Keratinocyte (primary cell): ENCODE results near the gene UBL5. TPM values are rescaled to one million over a fixed set of nuclear protein-coding genes. Genes with fewer than 3 reads are reported as not detected.
"Not testable (repeated sequence)": the region's sequence is repeated elsewhere in the genome, so short reads cannot be mapped to it uniquely, and the experiment has no call there.

Experiments
- DNase-seq: peaks from one replicate; pipeline ENCODE4 v3.0.0-alpha.2; 2011; ENCODE audit warnings: low read depth, missing footprints, low spot score
- FAIRE-seq: peaks from 2 replicates; lab custom pipeline; 2011; peaks lifted over from hg19 to GRCh38; lab: Jason Lieb, UNC
- H2AFZ ChIP-seq: 2 replicates; pipeline ENCODE4 v1.6.0; 2012; ENCODE audit warnings: low read length, control low read depth, inconsistent platforms; ENCODE audit not compliant: control insufficient read depth
- H3K27ac ChIP-seq: 2 replicates; pipeline ENCODE4 v1.5.1; 2011; ENCODE audit warnings: low read length; ENCODE audit not compliant: control insufficient read depth, insufficient read depth
- H3K27me3 ChIP-seq: 3 replicates; pipeline ENCODE4 v1.6.0; 2011; ENCODE audit warnings: low read length; ENCODE audit not compliant: control insufficient read depth, insufficient read depth; ENCODE audit errors: extremely low read depth
- H3K36me3 ChIP-seq, 2 experiments: 2 replicates in 1 of 2; 3 replicates in 1 of 2; pipeline ENCODE4 v1.5.1; 2011; ENCODE audit warnings: low read length in 2 of 2, mild to moderate bottlenecking in 1 of 2; ENCODE audit not compliant: control insufficient read depth in 2 of 2, insufficient read depth in 2 of 2; ENCODE audit errors: extremely low read depth in 1 of 2
- H3K4me1 ChIP-seq: 3 replicates; pipeline ENCODE4 v1.5.1; 2011; ENCODE audit warnings: low read length; ENCODE audit not compliant: control insufficient read depth, insufficient read depth; ENCODE audit errors: extremely low read depth
- H3K4me2 ChIP-seq: 3 replicates; pipeline ENCODE4 v1.6.0; 2011; ENCODE audit warnings: low read depth, low read length; ENCODE audit not compliant: control insufficient read depth, insufficient read depth; ENCODE audit errors: extremely low read depth
- H3K4me3 ChIP-seq, 3 experiments: fragments of 200-600 bp in 1 of 3; sonication (generic) in 1 of 3; 2 replicates in 2 of 3; 3 replicates in 1 of 3; pipeline ENCODE4 v1.5.1; 2011 to 2016; ENCODE audit warnings: low read length in 3 of 3, mild to moderate bottlenecking in 3 of 3, control low read depth in 2 of 3, inconsistent platforms in 1 of 3, low read depth in 1 of 3, mixed read lengths in 1 of 3, mixed run types in 1 of 3, moderate library complexity in 1 of 3; ENCODE audit not compliant: control insufficient read depth in 2 of 3, insufficient read depth in 2 of 3; ENCODE audit errors: extremely low read depth in 1 of 3
- H3K79me2 ChIP-seq: 2 replicates; pipeline ENCODE4 v1.6.0; 2012; ENCODE audit warnings: low read length; ENCODE audit not compliant: control insufficient read depth, insufficient read depth
- H3K9ac ChIP-seq: 3 replicates; pipeline ENCODE4 v1.6.0; 2011; ENCODE audit warnings: low read length; ENCODE audit not compliant: control insufficient read depth, insufficient read depth; ENCODE audit errors: extremely low read depth
- H3K9me1 ChIP-seq: 3 replicates; pipeline ENCODE4 v1.6.0; 2011; ENCODE audit warnings: low read length; ENCODE audit not compliant: control insufficient read depth, insufficient read depth; ENCODE audit errors: extremely low read depth
- H3K9me3 ChIP-seq: 2 replicates; pipeline ENCODE4 v1.5.1; 2012; ENCODE audit warnings: low read depth, low read length; ENCODE audit not compliant: control insufficient read depth
- H4K20me1 ChIP-seq: 3 replicates; pipeline ENCODE4 v1.6.0; 2011; ENCODE audit warnings: low read length; ENCODE audit not compliant: control insufficient read depth, insufficient read depth; ENCODE audit errors: extremely low read depth
- CTCF ChIP-seq, 3 experiments: IDR thresholded peaks in 1 of 3; conservative IDR thresholded peaks in 1 of 3; optimal IDR thresholded peaks in 1 of 3; 2 replicates in 2 of 3; 3 replicates in 1 of 3; pipeline versions ENCODE3 to v1.5.1; 2011; ENCODE audit warnings: low read length in 3 of 3, mild to moderate bottlenecking in 3 of 3, moderate library complexity in 2 of 3, control low read depth in 1 of 3, inconsistent platforms in 1 of 3; ENCODE audit not compliant: insufficient read depth in 2 of 3; ENCODE audit errors: extremely low read depth in 1 of 3
- EZH2 ChIP-seq: IDR thresholded peaks from one replicate; pipeline ENCODE4 v1.6.1; 2012; ENCODE audit warnings: inconsistent platforms, mild to moderate bottlenecking, low read length, moderate library complexity
- dilution Hi-C: fragments of 300-500 bp; cut with MboI; formaldehyde crosslinking; loops from one replicate; pipeline ENCODE4 v1.7.0; 2020; ENCODE audit warnings: low sequenced_read_pairs; ENCODE audit not compliant: extremely low pct_ligation_motif_present
- polyA plus RNA-seq, 5 experiments: library from polyadenylated mRNA; depleted of rRNA in 3 of 5; stranded (reverse) in 3 of 5; stranded (forward) in 1 of 5; unstranded in 1 of 5; fragments of >200 nt; gene quantifications; 1 replicate in 1 of 5; 2 replicates in 3 of 5; 3 replicates in 1 of 5; pipeline versions ENCODE4 v1.2.1 to v1.2.3, GENCODE V29; 2011 to 2012; ENCODE audit warnings: missing spikeins in 2 of 5, low read depth in 1 of 5, low replicate concordance in 1 of 5

Gene UBL5
- polyA plus RNA-seq, 1 donor (not counting 4 experiments of a cell fraction or from before 2014, with no cell fraction given), result 995 TPM

GRCh38 chr19:9791073-9791367, 36.7 kb upstream of the UBL5 start:
- FAIRE-seq, dilution Hi-C loops: not testable (repeated sequence)

GRCh38 chr19:9791552-9792205, 36.0 kb upstream of the UBL5 start:
- Histone ChIP-seq H3K9me1 (no peaks in the 10 kb centered on the region), H3K27me3 (no peaks in the 10 kb centered on the region), H3K27ac (peak overlapping the region; percentile 54), H3K4me1 (peaks cover 4% of the 10 kb centered on the region), H3K79me2 (no peaks in the 10 kb centered on the region), H4K20me1 (no peaks in the 10 kb centered on the region), H2AFZ (peak overlapping the region; percentile 94), H3K9ac (peak overlapping the region; percentile 64), H3K4me3 (peak overlapping the region; percentile 61 to 75 (median 61)), H3K36me3 (no peaks in the 10 kb centered on the region), H3K4me2 (peak overlapping the region; percentile 67), H3K9me3 (no peaks in the 10 kb centered on the region)
- DNase-seq, result peak; percentile 93
- FAIRE-seq, result peak; percentile 41
- dilution Hi-C loops, result no loop called here
- TF ChIP-seq EZH2, result no peak
- no peak for TF ChIP-seq CTCF (optimal IDR thresholded peaks at IDR 0.05 in 1 of 3, IDR thresholded peaks at IDR 0.05 in 1 of 3, conservative IDR thresholded peaks at IDR 0.05 in 1 of 3; ENCODE audit: extremely low read depth in 1 of 3, insufficient read depth in 2 of 3, low read length in 3 of 3)

More at GRCh38 chr19:9791073-9791367, 36.7 kb upstream of the UBL5 start:
- H4K20me1 ChIP-seq, H3K79me2 ChIP-seq, H3K27ac ChIP-seq, H3K4me1 ChIP-seq, DNase-seq, H3K27me3 ChIP-seq, H3K36me3 ChIP-seq, H3K9me3 ChIP-seq, H3K9me1 ChIP-seq: not testable (repeated sequence)
- Histone ChIP-seq H2AFZ (peak overlapping the region; percentile 29), H3K4me2 (peak overlapping the region; percentile 67), H3K4me3 (peak overlapping the region in 1 of 3 experiments; percentile 29), H3K9ac (peak overlapping the region; percentile 9)
